IPS DF 6.9 (cell line): ENCODE results near the gene SEPTIN8.
"Not testable (repeated sequence)": the region's sequence is repeated elsewhere in the genome, so short reads cannot be mapped to it uniquely, and the experiment has no call there.

Experiments
- DNase-seq: peaks from one replicate; pipeline ENCODE4 v3.0.0-alpha.2; 2013; ENCODE audit warnings: low read depth, low spot score
- H3K27ac ChIP-seq: one replicate; pipeline ENCODE4 v1.5.1; 2013; ENCODE audit warnings: low read length, control low read depth
- H3K27me3 ChIP-seq: 2 replicates; pipeline ENCODE4 v1.6.1; 2013; ENCODE audit warnings: mild to moderate bottlenecking, low read length; ENCODE audit not compliant: control insufficient read depth, insufficient read depth
- H3K36me3 ChIP-seq: 2 replicates; pipeline ENCODE4 v1.6.1; 2013; ENCODE audit warnings: low read length; ENCODE audit not compliant: control insufficient read depth, insufficient read depth
- H3K4me1 ChIP-seq: 2 replicates; pipeline ENCODE4 v1.6.1; 2013; ENCODE audit warnings: low read length; ENCODE audit not compliant: control insufficient read depth, insufficient read depth
- H3K4me3 ChIP-seq: 2 replicates; pipeline ENCODE4 v1.5.1; 2013; ENCODE audit warnings: mild to moderate bottlenecking, low read length
- H3K9me3 ChIP-seq: 2 replicates; pipeline ENCODE4 v1.6.1; 2013; ENCODE audit warnings: low read length, inconsistent platforms; ENCODE audit not compliant: control insufficient read depth, insufficient read depth
- WGBS: extraction: QIAGEN DNeasy Blood & Tissue Kit; methylation state at CpG from one replicate; pipeline ENCODE4 v1.1.7; 2013; ENCODE audit warnings: mixed read lengths, missing lambda C conversion rate; ENCODE audit not compliant: insufficient read length, insufficient coverage; 5-methylcytosine and 5-hydroxymethylcytosine counted together

Gene SEPTIN8

DNA sequence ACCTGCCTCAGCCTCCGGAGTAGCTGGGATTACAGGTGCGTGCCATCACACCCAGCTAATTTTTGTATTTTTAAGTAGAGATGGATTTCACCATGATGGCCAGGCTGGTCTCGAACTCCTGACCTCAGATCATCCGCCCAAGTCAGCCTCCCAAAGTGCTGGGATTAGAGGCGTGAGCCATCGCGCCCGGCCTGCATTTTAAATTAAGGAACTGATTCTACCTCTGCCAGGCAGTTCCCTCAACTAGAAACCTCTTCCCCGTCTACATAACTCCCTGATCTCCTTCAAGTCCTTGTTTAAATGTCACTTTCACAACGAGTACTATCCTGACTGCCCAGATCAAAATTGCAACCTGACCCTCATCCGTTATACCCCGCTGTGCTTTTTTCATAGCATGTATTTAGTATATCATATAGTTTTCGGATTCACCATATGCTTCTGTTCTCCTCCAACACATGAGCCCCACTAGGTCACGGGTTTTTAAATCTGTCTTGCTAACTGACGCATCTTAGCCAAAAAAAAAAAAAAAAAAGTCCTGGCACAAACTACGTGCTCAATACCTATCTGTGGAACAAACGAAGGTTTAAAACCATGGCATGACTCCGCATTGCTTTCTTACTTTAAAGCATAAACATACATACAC, 35.2 kb upstream of the SEPTIN8 start:
- Histone ChIP-seq H3K9me3 (no peaks in the 10 kb centered on the region), H3K36me3 (no peaks in the 10 kb centered on the region), H3K4me1 (peaks cover 4% of the 10 kb centered on the region; the same call in 1 of the 2 replicates), H3K4me3 (no peak overlapping the region), H3K27ac (no peak overlapping the region), H3K27me3 (peaks cover 36% of the 10 kb centered on the region)
- no CpG with 5 or more reads among the region's 18 CpGs for WGBS
- no peak for DNase-seq

- no peak overlapping the region for H3K4me3 ChIP-seq
- peaks cover 7% of the 10 kb centered on the region; the same call in 1 of the 2 replicates for H3K4me1 ChIP-seq
- no peak for DNase-seq
- no CpG with 5 or more reads among the region's 5 CpGs for WGBS
- peaks cover 36% of the 10 kb centered on the region for H3K27me3 ChIP-seq
- H3K27ac ChIP-seq: no peak overlapping the region
- H3K36me3 ChIP-seq: no peaks in the 10 kb centered on the region
- no peaks in the 10 kb centered on the region for H3K9me3 ChIP-seq
Measured at GRCh38 chr5:132810605-132811004, 33.6 kb upstream of the SEPTIN8 start.

GRCh38 chr5:132808866-132809265, 31.8 kb upstream of the SEPTIN8 start:
- Histone ChIP-seq H3K4me1 (0 out of 2 replicates have a peak, but pooled peaks cover 3% of the 10 kb centered on the region), H3K9me3 (no peaks in the 10 kb centered on the region), H3K27ac (no peak overlapping the region), H3K27me3 (peaks cover 23% of the 10 kb centered on the region), H3K36me3 (no peaks in the 10 kb centered on the region), H3K4me3 (no peak overlapping the region)
- DNase-seq: no peak
- no CpG with 5 or more reads among the region's 3 CpGs for WGBS

DNA sequence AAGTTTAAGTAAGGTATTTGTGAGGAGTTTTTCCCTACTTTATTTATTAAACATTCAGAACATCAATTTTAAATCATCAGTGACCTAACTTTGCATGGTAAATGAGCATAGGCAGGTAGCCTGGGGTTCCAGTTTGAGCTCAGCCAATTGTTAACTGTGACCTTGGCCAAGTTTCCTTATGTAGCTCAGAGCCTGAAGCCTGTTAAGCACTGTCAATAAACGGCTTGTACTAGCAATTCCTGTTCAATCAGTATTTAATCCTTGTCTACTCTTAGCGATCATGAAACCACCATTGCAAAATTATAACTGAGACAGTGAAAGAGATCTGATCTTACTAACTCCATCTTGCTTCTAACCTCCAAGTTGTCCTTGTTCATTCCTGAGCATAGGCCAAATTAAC, 31.4 kb upstream of the SEPTIN8 start:
- peaks cover 18% of the 10 kb centered on the region for H3K27me3 ChIP-seq
- no peak overlapping the region for H3K4me3 ChIP-seq
- no peak overlapping the region for H3K27ac ChIP-seq
- H3K4me1 ChIP-seq: 0 out of 2 replicates have a peak, but pooled peaks cover 3% of the 10 kb centered on the region
- H3K36me3 ChIP-seq: no peaks in the 10 kb centered on the region
- WGBS: no CpG with 5 or more reads among the region's 2 CpGs
- H3K9me3 ChIP-seq: no peaks in the 10 kb centered on the region
- DNase-seq: no peak

GRCh38 chr5:132807163-132807838, 30.3 kb upstream of the SEPTIN8 start:
- no peak overlapping the region for H3K27ac ChIP-seq

GRCh38 chr5:132806804-132807162, 29.7 kb upstream of the SEPTIN8 start:
- not testable (repeated sequence) for H3K9me3 ChIP-seq, H3K4me1 ChIP-seq, H3K27me3 ChIP-seq, H3K27ac ChIP-seq, H3K4me3 ChIP-seq, DNase-seq, H3K36me3 ChIP-seq
- WGBS: no CpG with 5 or more reads among the region's 12 CpGs

More at GRCh38 chr5:132807163-132807838, 30.3 kb upstream of the SEPTIN8 start:
- DNase-seq: no peak
- WGBS: no CpG with 5 or more reads among the region's 12 CpGs
- no peak overlapping the region for H3K4me3 ChIP-seq
- no peaks in the 10 kb centered on the region for H3K36me3 ChIP-seq
- H3K27me3 ChIP-seq: peaks cover 9% of the 10 kb centered on the region
- H3K4me1 ChIP-seq: 0 out of 2 replicates have a peak, but pooled peaks cover 3% of the 10 kb centered on the region
- H3K9me3 ChIP-seq: no peaks in the 10 kb centered on the region

GRCh38 chr5:132805872-132806271, 28.8 kb upstream of the SEPTIN8 start:
- H3K4me3 ChIP-seq: not testable (repeated sequence)
- no CpG with 5 or more reads among the region's 6 CpGs for WGBS

GRCh38 chr5:132804219-132804618, 27.2 kb upstream of the SEPTIN8 start:
- not testable (repeated sequence) for H3K27ac ChIP-seq, H3K27me3 ChIP-seq, H3K36me3 ChIP-seq, DNase-seq, H3K4me1 ChIP-seq, H3K9me3 ChIP-seq, H3K4me3 ChIP-seq
- WGBS: no CpG with 5 or more reads among the region's 1 CpG

More at GRCh38 chr5:132805872-132806271, 28.8 kb upstream of the SEPTIN8 start:
- not testable (repeated sequence) for H3K9me3 ChIP-seq, H3K27me3 ChIP-seq, H3K4me1 ChIP-seq, DNase-seq, H3K27ac ChIP-seq, H3K36me3 ChIP-seq

DNA sequence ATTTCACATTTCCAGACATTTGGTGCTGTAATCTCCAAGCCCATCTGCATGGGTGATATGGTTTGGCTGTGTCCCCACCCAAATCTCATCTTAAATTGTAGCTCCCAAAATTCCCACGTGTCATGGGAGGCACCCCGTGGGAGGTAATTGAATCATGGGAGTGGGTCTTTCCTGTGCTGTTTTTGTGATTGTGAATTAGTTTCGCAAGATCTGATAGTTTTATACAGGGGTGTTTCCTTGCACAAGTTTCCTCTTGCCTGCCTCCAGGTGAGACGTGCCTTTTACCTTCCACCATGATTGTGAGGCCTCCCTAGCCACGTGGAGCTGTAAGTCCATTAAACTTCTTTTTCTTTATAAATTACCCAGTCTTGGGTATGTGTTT, 25.6 kb upstream of the SEPTIN8 start:
- not testable (repeated sequence) for H3K4me3 ChIP-seq, H3K4me1 ChIP-seq, DNase-seq, H3K9me3 ChIP-seq, H3K27me3 ChIP-seq, H3K27ac ChIP-seq, H3K36me3 ChIP-seq
- no CpG with 5 or more reads among the region's 5 CpGs for WGBS

DNA sequence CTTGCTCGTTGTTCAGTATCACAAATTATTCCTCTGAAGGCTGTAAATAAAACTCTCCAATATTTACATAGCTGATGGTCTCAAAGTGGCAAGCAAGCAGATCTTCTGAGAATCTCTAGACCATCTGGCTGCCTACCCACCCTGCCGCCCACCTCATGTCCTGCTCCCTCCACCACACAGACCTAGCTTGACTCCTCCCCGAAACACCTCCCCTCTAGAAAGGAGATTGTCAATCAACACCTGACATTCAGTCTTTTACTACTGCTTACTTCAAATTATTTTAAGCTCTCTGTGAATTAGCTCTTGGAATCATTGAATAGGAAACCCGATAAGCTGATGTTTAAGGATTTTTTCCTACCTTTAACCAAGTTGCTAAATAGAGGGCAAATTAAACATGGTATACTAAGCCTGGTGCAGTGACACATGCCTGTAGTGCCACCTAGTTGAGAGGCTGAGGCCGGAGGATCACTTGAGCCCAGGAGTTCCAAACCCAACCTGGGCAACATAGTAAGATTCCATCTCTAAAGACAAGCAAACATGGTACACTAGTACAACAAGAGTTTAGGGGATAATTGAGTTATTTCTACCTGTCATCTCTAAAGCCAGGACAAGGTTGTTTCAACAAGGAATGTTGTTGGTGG, 25.1 kb upstream of the SEPTIN8 start:
- H3K27ac ChIP-seq: no peak overlapping the region
- WGBS: no CpG with 5 or more reads among the region's 5 CpGs
- DNase-seq: no peak

More for the DNA sequence above, 25.1 kb upstream of the SEPTIN8 start:
- H3K4me1 ChIP-seq: 0 out of 2 replicates have a peak, but pooled peaks cover 2% of the 10 kb centered on the region
- H3K9me3 ChIP-seq: no peaks in the 10 kb centered on the region
- no peaks in the 10 kb centered on the region for H3K36me3 ChIP-seq
- no peaks in the 10 kb centered on the region for H3K27me3 ChIP-seq
- H3K4me3 ChIP-seq: no peak overlapping the region
